Smooth muscle cell (in vitro differentiated cells): ENCODE measurements around the gene POLR2C. TPM values are rescaled to one million over a fixed set of nuclear protein-coding genes. Genes with fewer than 3 reads are reported as not detected.

Source experiments
- DNase-seq: peaks from one replicate; lab custom pipeline; 2025; ENCODE audit not compliant: unreplicated experiment; lab: John Stamatoyannopoulos, UW
- H2AFZ ChIP-seq: fragments of 200-600 bp; sonication (generic); 2 replicates; pipeline ENCODE4 v1.6.0; 2016; ENCODE audit warnings: antibody characterized with exemption, low read depth, mild to moderate bottlenecking
- H3F3A ChIP-seq: fragments of 200-600 bp; sonication (generic); 2 replicates; pipeline ENCODE4 v1.6.0; 2017; ENCODE audit warnings: antibody characterized with exemption, low read depth
- H3K27ac ChIP-seq: fragments of 200-600 bp; sonication (generic); 2 replicates; pipeline ENCODE4 v1.5.1; 2016; ENCODE audit warnings: low read depth, mild to moderate bottlenecking
- H3K27me3 ChIP-seq: fragments of 200-600 bp; sonication (generic); 2 replicates; pipeline ENCODE4 v1.6.1; 2016; ENCODE audit warnings: low read depth, mild to moderate bottlenecking
- H3K36me3 ChIP-seq: fragments of 200-600 bp; sonication (generic); 2 replicates; pipeline ENCODE4 v1.5.1; 2016; ENCODE audit warnings: low read depth
- H3K4me1 ChIP-seq: fragments of 200-600 bp; sonication (generic); 2 replicates; pipeline ENCODE4 v1.5.1; 2016; ENCODE audit warnings: low read depth
- H3K4me2 ChIP-seq: fragments of 200-600 bp; sonication (generic); 2 replicates; pipeline ENCODE4 v1.6.0; 2016; ENCODE audit warnings: mild to moderate bottlenecking
- H3K4me3 ChIP-seq: fragments of 200-600 bp; sonication (generic); 2 replicates; pipeline ENCODE4 v1.5.1; 2016; ENCODE audit warnings: mild to moderate bottlenecking
- H3K79me2 ChIP-seq: fragments of 200-600 bp; sonication (generic); 2 replicates; pipeline ENCODE4 v1.6.0; 2016; ENCODE audit warnings: low read depth, mild to moderate bottlenecking
- H3K9ac ChIP-seq: fragments of 200-600 bp; sonication (generic); 2 replicates; pipeline ENCODE4 v1.6.0; 2016; ENCODE audit warnings: low read depth
- H3K9me3 ChIP-seq: fragments of 200-600 bp; sonication (generic); replicated peaks from 2 replicates; pipeline ENCODE4 v1.5.1; 2016; ENCODE audit warnings: low read depth
- H4K20me1 ChIP-seq: fragments of 200-600 bp; sonication (generic); 2 replicates; pipeline ENCODE4 v1.6.0; 2016; ENCODE audit warnings: low read depth
- WGBS: methylation state at CpG from one replicate; pipeline ENCODE4 v1.1.7; 2016; ENCODE audit warnings: low lambda C conversion rate; 5-methylcytosine and 5-hydroxymethylcytosine counted together
- polyA plus RNA-seq: library from polyadenylated mRNA; unstranded; fragments of >200 nt; fragmentation: Nextera tagmentation; extraction: Ambion mirVana; gene quantifications from 2 replicates; pipeline ENCODE4 v1.2.1, GENCODE V29; 2016
- total RNA-seq: library from RNA; depleted of rRNA; stranded (reverse); fragments of >200 nt; gene quantifications from 2 replicates; pipeline ENCODE4 v1.2.3, GENCODE V29; 2014
- TF ChIP-seq, protein P1 (sequence below): fragments of 200-600 bp; sonication (generic); IDR thresholded peaks from 2 replicates; pipeline ENCODE4 v1.5.1; 2017; ENCODE audit warnings: borderline replicate concordance, mild to moderate bottlenecking, antibody characterized with exemption; ENCODE audit not compliant: insufficient read depth, poor library complexity, severe bottlenecking

Gene POLR2C
- total and polyA plus RNA-seq, 2 experiments from 2014 or later, result 67.3 to 90.0 TPM

- Histone ChIP-seq H3K27me3 (no peaks in the 10 kb centered on the region), H3K79me2 (no peaks in the 10 kb centered on the region), H3K9me3 (no peaks in the 10 kb centered on the region), H4K20me1 (no peaks in the 10 kb centered on the region), H3K4me1 (peaks cover 5% of the 10 kb centered on the region), H3K9ac (no peak overlapping the region), H3K27ac (no peak overlapping the region), H3K4me2 (no peak overlapping the region), H2AFZ (no peak overlapping the region), H3K4me3 (no peak overlapping the region), H3F3A (no peaks in the 10 kb centered on the region), H3K36me3 (peaks cover 3% of the 10 kb centered on the region)
- DNase-seq, result no peak
- TF ChIP-seq, protein P1, sequence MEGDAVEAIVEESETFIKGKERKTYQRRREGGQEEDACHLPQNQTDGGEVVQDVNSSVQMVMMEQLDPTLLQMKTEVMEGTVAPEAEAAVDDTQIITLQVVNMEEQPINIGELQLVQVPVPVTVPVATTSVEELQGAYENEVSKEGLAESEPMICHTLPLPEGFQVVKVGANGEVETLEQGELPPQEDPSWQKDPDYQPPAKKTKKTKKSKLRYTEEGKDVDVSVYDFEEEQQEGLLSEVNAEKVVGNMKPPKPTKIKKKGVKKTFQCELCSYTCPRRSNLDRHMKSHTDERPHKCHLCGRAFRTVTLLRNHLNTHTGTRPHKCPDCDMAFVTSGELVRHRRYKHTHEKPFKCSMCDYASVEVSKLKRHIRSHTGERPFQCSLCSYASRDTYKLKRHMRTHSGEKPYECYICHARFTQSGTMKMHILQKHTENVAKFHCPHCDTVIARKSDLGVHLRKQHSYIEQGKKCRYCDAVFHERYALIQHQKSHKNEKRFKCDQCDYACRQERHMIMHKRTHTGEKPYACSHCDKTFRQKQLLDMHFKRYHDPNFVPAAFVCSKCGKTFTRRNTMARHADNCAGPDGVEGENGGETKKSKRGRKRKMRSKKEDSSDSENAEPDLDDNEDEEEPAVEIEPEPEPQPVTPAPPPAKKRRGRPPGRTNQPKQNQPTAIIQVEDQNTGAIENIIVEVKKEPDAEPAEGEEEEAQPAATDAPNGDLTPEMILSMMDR, result no peak
- 87% methylated on average over 2 of the region's 2 CpGs for WGBS
These were observed 39.3 kb upstream of the POLR2C start for GRCh38 chr16:57423152-57423551.

DNA sequence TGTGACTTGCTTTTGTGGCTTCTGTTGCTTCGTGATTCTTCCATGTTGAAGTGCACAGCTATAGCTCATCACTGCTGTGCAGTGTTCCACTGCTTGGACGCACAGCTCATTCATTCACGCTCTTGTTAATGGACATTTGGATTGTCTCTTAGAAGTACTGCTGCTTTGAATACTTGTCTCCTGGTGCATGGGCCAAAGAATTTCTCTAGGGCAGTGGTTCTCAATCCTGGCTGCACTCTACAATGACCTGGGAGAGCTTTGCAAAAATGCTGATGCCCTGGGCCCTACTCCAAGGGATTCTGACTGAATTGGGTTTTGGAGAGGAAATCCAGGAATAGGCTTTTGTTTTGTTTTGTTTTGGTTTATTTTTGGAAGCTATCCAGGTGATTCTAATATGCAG lies 37.9 kb upstream of the POLR2C start:
- TF ChIP-seq, protein P1, result no peak
- 95% methylated on average over 3 of the region's 3 CpGs for WGBS
- Histone ChIP-seq H3K4me1 (no peaks in the 10 kb centered on the region), H3K27me3 (no peaks in the 10 kb centered on the region), H3K9me3 (no peaks in the 10 kb centered on the region), H3K4me2 (no peak overlapping the region), H2AFZ (no peak overlapping the region), H3K9ac (no peak overlapping the region), H3K36me3 (peaks cover 3% of the 10 kb centered on the region), H3K4me3 (no peak overlapping the region), H3K27ac (no peak overlapping the region), H4K20me1 (no peaks in the 10 kb centered on the region), H3F3A (no peaks in the 10 kb centered on the region), H3K79me2 (no peaks in the 10 kb centered on the region)
- DNase-seq, result no peak

- Histone ChIP-seq H3K79me2 (no peaks in the 10 kb centered on the region), H3K36me3 (peaks cover 7% of the 10 kb centered on the region), H3K9me3 (no peaks in the 10 kb centered on the region), H4K20me1 (no peaks in the 10 kb centered on the region), H3K4me3 (no peak overlapping the region), H3K4me2 (no peak overlapping the region), H3K4me1 (no peaks in the 10 kb centered on the region), H3K9ac (no peak overlapping the region), H3K27me3 (no peaks in the 10 kb centered on the region), H3K27ac (no peak overlapping the region), H2AFZ (no peak overlapping the region), H3F3A (no peaks in the 10 kb centered on the region)
- TF ChIP-seq, protein P1, result no peak
- DNase-seq, result no peak
- WGBS, result 94% methylated on average over 7 of the region's 7 CpGs
These were observed 36.1 kb upstream of the POLR2C start for GRCh38 chr16:57426356-57426755.

DNA sequence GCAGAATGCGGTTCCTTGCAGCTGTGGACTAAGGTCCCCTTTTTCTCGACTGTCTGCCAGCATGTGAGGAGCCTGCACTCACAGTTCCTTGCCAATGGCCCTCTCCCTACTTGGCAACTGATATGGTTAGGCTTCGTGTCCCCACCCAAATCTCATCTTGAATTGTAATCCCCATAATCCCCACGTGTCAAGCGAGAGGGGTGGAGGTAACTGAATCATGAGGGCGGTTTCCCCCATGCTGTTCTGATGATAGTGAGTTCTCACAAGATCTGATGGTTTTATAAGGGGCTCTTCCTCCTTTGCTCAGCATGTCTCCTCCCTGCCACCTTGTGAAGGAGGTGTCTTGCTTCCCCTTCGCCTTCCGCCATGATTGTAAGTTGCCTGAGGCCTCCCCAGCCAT lies 35.2 kb upstream of the POLR2C start:
- no peaks in the 10 kb centered on the region for H4K20me1 ChIP-seq
- H3K9ac ChIP-seq, result no peak overlapping the region
- no peaks in the 10 kb centered on the region for H3F3A ChIP-seq
- H3K4me3 ChIP-seq, result no peak overlapping the region
- WGBS, result 86% methylated on average over 8 of the region's 8 CpGs
- H3K27ac ChIP-seq, result no peak overlapping the region
- TF ChIP-seq, protein P1, result no peak
- H2AFZ ChIP-seq, result no peak overlapping the region
- H3K79me2 ChIP-seq, result no peaks in the 10 kb centered on the region
- H3K36me3 ChIP-seq, result peaks cover 9% of the 10 kb centered on the region
- no peak for DNase-seq
- no peaks in the 10 kb centered on the region for H3K4me1 ChIP-seq
- no peaks in the 10 kb centered on the region for H3K27me3 ChIP-seq
- H3K4me2 ChIP-seq, result no peak overlapping the region
- H3K9me3 ChIP-seq, result no peaks in the 10 kb centered on the region
